Cardiac fibroblast (primary cell): ENCODE results near the gene CD9.

Experiments
- DNase-seq, 2 donors: peaks; one replicate each; pipeline versions ENCODE4 v3.0.0 to v3.0.0-alpha.2; 2010; ENCODE audit warnings: low read depth in 2 of 2
- H3K4me3 ChIP-seq, 2 donors: replicated peaks in 1 of 2; 1 replicate in 1 of 2; 2 replicates in 1 of 2; pipeline ENCODE4 v1.5.1; 2011; ENCODE audit warnings: low read depth in 2 of 2, low read length in 2 of 2, mild to moderate bottlenecking in 2 of 2, moderate library complexity in 1 of 2
- CTCF ChIP-seq: IDR thresholded peaks from one replicate; pipeline ENCODE4 v1.5.1; 2011; ENCODE audit warnings: low read depth, mild to moderate bottlenecking, low read length, inconsistent platforms

The CD9 gene

DNA sequence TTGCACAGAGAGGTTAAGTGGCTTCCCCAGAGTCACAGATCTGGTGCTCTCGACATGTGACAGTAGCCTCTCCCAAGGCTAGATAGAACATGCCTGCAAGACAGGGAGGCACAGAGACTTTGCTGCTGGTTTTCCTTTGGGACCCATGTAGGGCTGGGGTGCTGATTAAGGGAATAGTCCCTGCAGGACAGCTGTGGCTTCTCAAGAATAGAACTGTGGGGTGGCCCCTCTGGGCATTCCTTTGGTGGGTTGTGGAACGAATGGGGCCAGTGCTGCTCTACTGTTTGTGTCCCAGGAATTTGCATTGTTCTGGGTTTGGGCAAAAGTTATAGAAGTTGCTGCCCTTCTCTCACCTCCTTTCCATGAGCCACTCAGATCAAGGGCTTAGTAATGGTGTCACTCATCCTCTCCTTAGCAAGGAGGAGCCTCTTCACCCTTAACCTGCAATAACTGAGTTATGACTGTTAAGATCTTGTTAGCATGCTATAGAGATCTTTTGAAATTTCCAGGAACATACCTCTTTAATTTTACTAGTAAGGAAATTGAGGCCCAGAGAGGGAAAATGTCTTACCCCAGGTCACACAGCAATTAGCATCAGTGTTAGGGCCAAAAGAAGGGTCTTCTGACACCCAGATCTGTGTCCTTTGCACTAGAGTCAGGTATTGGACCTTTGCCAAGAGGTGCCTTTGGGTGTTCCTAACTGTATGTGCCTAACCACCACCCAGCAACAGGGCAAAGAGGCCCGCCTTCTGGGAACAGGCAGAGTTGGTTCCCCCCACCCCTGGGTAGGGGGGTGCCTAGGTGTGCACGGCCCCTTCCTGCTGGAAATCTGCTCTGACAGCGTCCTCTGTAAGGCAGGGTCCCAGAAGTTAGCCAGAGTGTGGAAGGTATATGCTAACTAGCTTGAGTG lies 31.4 kb downstream of the CD9 start:
- no peak for TF ChIP-seq CTCF
- DNase-seq, result peak in 1 of 2 donors; percentile 27
- no peak overlapping the region for H3K4me3 ChIP-seq

DNA sequence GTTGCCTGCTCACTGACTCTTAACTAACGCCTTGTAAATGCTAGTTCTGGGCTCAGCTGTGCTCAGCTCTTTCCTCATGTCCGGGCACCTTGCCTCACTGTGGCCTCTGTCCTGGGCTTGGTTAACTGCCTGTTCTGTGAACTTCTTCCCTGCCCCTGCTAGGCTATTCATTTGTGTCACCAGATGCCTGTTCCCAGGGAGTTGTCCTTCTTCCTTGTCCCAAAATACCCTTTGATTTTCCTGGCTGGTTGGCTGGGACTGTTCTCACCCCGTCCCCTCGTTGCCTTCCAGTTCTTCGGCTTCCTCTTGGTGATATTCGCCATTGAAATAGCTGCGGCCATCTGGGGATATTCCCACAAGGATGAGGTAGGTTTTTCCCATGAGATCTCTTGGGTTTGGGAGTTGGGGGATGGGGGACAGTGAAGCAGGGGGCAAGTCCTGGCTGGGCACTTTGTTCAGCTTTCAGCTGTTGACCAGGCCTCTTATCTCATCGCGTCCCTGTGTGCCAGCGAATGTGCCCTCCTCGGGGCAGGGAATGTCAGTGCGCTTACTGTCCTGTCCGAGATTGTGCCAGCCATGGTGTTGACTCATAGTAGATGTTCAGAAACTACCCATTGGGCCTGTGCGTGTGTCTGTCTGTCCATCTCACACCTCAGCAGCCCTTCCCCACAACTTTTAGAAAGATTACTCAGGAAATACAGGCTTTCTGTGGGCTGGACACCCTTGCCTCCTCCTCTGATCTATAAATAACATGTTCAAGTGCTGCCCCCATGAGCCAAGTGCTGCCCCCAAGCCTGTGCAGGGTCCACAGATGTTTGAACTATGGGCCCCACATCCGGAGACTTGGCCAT lies 33.1 kb downstream of the CD9 start:
- no peak overlapping the region for H3K4me3 ChIP-seq
- no peak for TF ChIP-seq CTCF
- peak in 1 of 2 donors; percentile 26 for DNase-seq

GRCh38 chr12:6234214-6234613 lies 34.0 kb downstream of the CD9 start:
- TF ChIP-seq CTCF, result no peak
- DNase-seq, result peak; percentile 44 to 67
- H3K4me3 ChIP-seq, result no peak overlapping the region

DNA sequence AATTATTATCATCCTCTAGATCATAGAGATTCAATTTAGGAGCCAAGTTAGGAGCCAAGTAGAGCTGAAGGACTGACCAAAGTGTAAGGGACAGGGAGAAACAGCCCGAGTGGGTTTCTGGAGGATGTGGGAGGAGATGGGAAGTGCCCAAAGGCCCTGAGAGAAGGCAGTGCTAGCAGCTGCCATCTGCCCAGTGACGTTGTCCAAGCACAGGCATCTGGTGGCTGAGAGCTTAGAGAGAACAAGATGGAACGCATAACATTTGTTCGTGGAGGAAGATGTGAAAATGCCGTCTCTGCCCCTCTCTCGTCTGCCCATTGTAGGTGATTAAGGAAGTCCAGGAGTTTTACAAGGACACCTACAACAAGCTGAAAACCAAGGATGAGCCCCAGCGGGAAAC lies 34.7 kb downstream of the CD9 start:
- H3K4me3 ChIP-seq, result no peak overlapping the region
- no peak for TF ChIP-seq CTCF
- no peak for DNase-seq

GRCh38 chr12:6235499-6235898 lies 35.3 kb downstream of the CD9 start:
- no peak overlapping the region for H3K4me3 ChIP-seq
- TF ChIP-seq CTCF, result no peak
- no peak for DNase-seq

GRCh38 chr12:6235906-6236640 lies 35.9 kb downstream of the CD9 start:
- no peak for DNase-seq
- no peak overlapping the region for H3K4me3 ChIP-seq
- TF ChIP-seq CTCF, result no peak
